Smooth muscle cell (in vitro differentiated cells): Measurements from ENCODE around the gene CCL28. TPM values are rescaled to one million over a fixed set of nuclear protein-coding genes. Genes with fewer than 3 reads are reported as not detected.

Experiments
- DNase-seq: peaks from one replicate; lab custom pipeline; 2025; ENCODE audit not compliant: unreplicated experiment; lab: John Stamatoyannopoulos, UW
- H2AFZ ChIP-seq: fragments of 200-600 bp; sonication (generic); 2 replicates; pipeline ENCODE4 v1.6.0; 2016; ENCODE audit warnings: antibody characterized with exemption, low read depth, mild to moderate bottlenecking
- H3F3A ChIP-seq: fragments of 200-600 bp; sonication (generic); 2 replicates; pipeline ENCODE4 v1.6.0; 2017; ENCODE audit warnings: antibody characterized with exemption, low read depth
- H3K27ac ChIP-seq: fragments of 200-600 bp; sonication (generic); 2 replicates; pipeline ENCODE4 v1.5.1; 2016; ENCODE audit warnings: low read depth, mild to moderate bottlenecking
- H3K27me3 ChIP-seq: fragments of 200-600 bp; sonication (generic); 2 replicates; pipeline ENCODE4 v1.6.1; 2016; ENCODE audit warnings: low read depth, mild to moderate bottlenecking
- H3K36me3 ChIP-seq: fragments of 200-600 bp; sonication (generic); 2 replicates; pipeline ENCODE4 v1.5.1; 2016; ENCODE audit warnings: low read depth
- H3K4me1 ChIP-seq: fragments of 200-600 bp; sonication (generic); 2 replicates; pipeline ENCODE4 v1.5.1; 2016; ENCODE audit warnings: low read depth
- H3K4me2 ChIP-seq: fragments of 200-600 bp; sonication (generic); 2 replicates; pipeline ENCODE4 v1.6.0; 2016; ENCODE audit warnings: mild to moderate bottlenecking
- H3K4me3 ChIP-seq: fragments of 200-600 bp; sonication (generic); 2 replicates; pipeline ENCODE4 v1.5.1; 2016; ENCODE audit warnings: mild to moderate bottlenecking
- H3K79me2 ChIP-seq: fragments of 200-600 bp; sonication (generic); 2 replicates; pipeline ENCODE4 v1.6.0; 2016; ENCODE audit warnings: low read depth, mild to moderate bottlenecking
- H3K9ac ChIP-seq: fragments of 200-600 bp; sonication (generic); 2 replicates; pipeline ENCODE4 v1.6.0; 2016; ENCODE audit warnings: low read depth
- H3K9me3 ChIP-seq: fragments of 200-600 bp; sonication (generic); replicated peaks from 2 replicates; pipeline ENCODE4 v1.5.1; 2016; ENCODE audit warnings: low read depth
- H4K20me1 ChIP-seq: fragments of 200-600 bp; sonication (generic); 2 replicates; pipeline ENCODE4 v1.6.0; 2016; ENCODE audit warnings: low read depth
- CTCF ChIP-seq: fragments of 200-600 bp; sonication (generic); IDR thresholded peaks from 2 replicates; pipeline ENCODE4 v1.5.1; 2017; ENCODE audit warnings: borderline replicate concordance, mild to moderate bottlenecking, antibody characterized with exemption; ENCODE audit not compliant: insufficient read depth, poor library complexity, severe bottlenecking
- WGBS: methylation state at CpG from one replicate; pipeline ENCODE4 v1.1.7; 2016; ENCODE audit warnings: low lambda C conversion rate; 5-methylcytosine and 5-hydroxymethylcytosine counted together
- polyA plus RNA-seq: library from polyadenylated mRNA; unstranded; fragments of >200 nt; fragmentation: Nextera tagmentation; extraction: Ambion mirVana; gene quantifications from 2 replicates; pipeline ENCODE4 v1.2.1, GENCODE V29; 2016
- total RNA-seq: library from RNA; depleted of rRNA; stranded (reverse); fragments of >200 nt; gene quantifications from 2 replicates; pipeline ENCODE4 v1.2.3, GENCODE V29; 2014

The CCL28 gene
- total and polyA plus RNA-seq, 2 experiments from 2014 or later: 0.22 TPM; not detected in 1

GRCh38 chr5:43358301-43358700 lies 53.9 kb downstream of the CCL28 start:
- H3K4me1 ChIP-seq: no peaks in the 10 kb centered on the region
- no peaks in the 10 kb centered on the region for H3K9me3 ChIP-seq
- no peak for TF ChIP-seq CTCF
- H3K4me3 ChIP-seq: no peak overlapping the region
- H3K36me3 ChIP-seq: no peaks in the 10 kb centered on the region
- no peaks in the 10 kb centered on the region for H3F3A ChIP-seq
- no peaks in the 10 kb centered on the region for H3K79me2 ChIP-seq
- no peak overlapping the region for H3K4me2 ChIP-seq
- no peak overlapping the region for H2AFZ ChIP-seq
- no peak overlapping the region for H3K9ac ChIP-seq
- no peak for DNase-seq
- no peaks in the 10 kb centered on the region for H3K27me3 ChIP-seq
- 41% methylated on average over 3 of the region's 3 CpGs for WGBS
- H4K20me1 ChIP-seq: no peaks in the 10 kb centered on the region
- H3K27ac ChIP-seq: no peak overlapping the region

GRCh38 chr5:43357878-43358281 lies 54.3 kb downstream of the CCL28 start:
- Histone ChIP-seq H2AFZ (no peak overlapping the region), H3K9ac (no peak overlapping the region), H3K27ac (no peak overlapping the region), H3K9me3 (no peaks in the 10 kb centered on the region), H3K79me2 (no peaks in the 10 kb centered on the region), H3K4me1 (no peaks in the 10 kb centered on the region), H3K36me3 (no peaks in the 10 kb centered on the region), H3K4me3 (no peak overlapping the region), H4K20me1 (no peaks in the 10 kb centered on the region), H3F3A (no peaks in the 10 kb centered on the region), H3K4me2 (no peak overlapping the region), H3K27me3 (no peaks in the 10 kb centered on the region)
- 64% methylated on average over 3 of the region's 3 CpGs for WGBS
- no peak for DNase-seq
- TF ChIP-seq CTCF: no peak

GRCh38 chr5:43357067-43357466 lies 55.1 kb downstream of the CCL28 start:
- H3K27ac ChIP-seq: no peak overlapping the region
- no peak for TF ChIP-seq CTCF
- no peak overlapping the region for H3K4me3 ChIP-seq

GRCh38 chr5:43354774-43355173 lies 57.4 kb downstream of the CCL28 start:
- H3F3A ChIP-seq: no peaks in the 10 kb centered on the region
- H3K27me3 ChIP-seq: no peaks in the 10 kb centered on the region
- H4K20me1 ChIP-seq: no peaks in the 10 kb centered on the region
- 87% methylated on average over 3 of the region's 3 CpGs for WGBS
- no peak overlapping the region for H3K27ac ChIP-seq
- no peak overlapping the region for H3K4me3 ChIP-seq
- TF ChIP-seq CTCF: no peak
- H3K79me2 ChIP-seq: no peaks in the 10 kb centered on the region
- no peaks in the 10 kb centered on the region for H3K36me3 ChIP-seq
- no peaks in the 10 kb centered on the region for H3K4me1 ChIP-seq
- no peak for DNase-seq
- no peak overlapping the region for H2AFZ ChIP-seq
- no peaks in the 10 kb centered on the region for H3K9me3 ChIP-seq
- H3K4me2 ChIP-seq: no peak overlapping the region
- no peak overlapping the region for H3K9ac ChIP-seq

More at GRCh38 chr5:43357067-43357466, 55.1 kb downstream of the CCL28 start:
- no peak overlapping the region for H3K9ac ChIP-seq
- no peaks in the 10 kb centered on the region for H3K79me2 ChIP-seq
- H3K36me3 ChIP-seq: no peaks in the 10 kb centered on the region
- H4K20me1 ChIP-seq: no peaks in the 10 kb centered on the region
- H3F3A ChIP-seq: no peaks in the 10 kb centered on the region
- H3K4me2 ChIP-seq: no peak overlapping the region
- 94% methylated on average over 2 of the region's 2 CpGs for WGBS
- no peak for DNase-seq
- no peak overlapping the region for H2AFZ ChIP-seq
- no peaks in the 10 kb centered on the region for H3K4me1 ChIP-seq
- H3K9me3 ChIP-seq: no peaks in the 10 kb centered on the region
- no peaks in the 10 kb centered on the region for H3K27me3 ChIP-seq
